CD4-positive, alpha-beta T cell (primary cell): ENCODE data around the gene SCFD2. TPM values are rescaled to one million over a fixed set of nuclear protein-coding genes. Genes with fewer than 3 reads are reported as not detected.

Experiments
- ATAC-seq: fragments of 200-7000 bp; cut with Tn5 transposase; one replicate; pipeline ENCODE4 v1.10.0; 2022; ENCODE audit warnings: mild to moderate bottlenecking; ENCODE audit not compliant: poor library complexity
- CTCF ChIA-PET: fragments of 350-600 bp; sonication (Branson Sonifier 250); formaldehyde crosslinking; loops from one replicate; lab custom pipeline; 2021; ENCODE audit warnings: antibody characterized with exemption, inconsistent platforms; lab: Charles Lee
- POLR2A ChIA-PET: fragments of 350-600 bp; sonication (Branson Sonifier 250); formaldehyde crosslinking; loops from one replicate; lab custom pipeline; 2021; ENCODE audit warnings: antibody characterized with exemption, inconsistent platforms; lab: Charles Lee
- DNase-seq, 14 experiments: peaks; one replicate each; pipeline ENCODE4 v3.0.0-alpha.2; 2013 to 2020; ENCODE audit warnings: mixed read lengths in 2 of 14
- H3K27ac ChIP-seq, 2 donors: one replicate each; pipeline versions ENCODE4 v1.5.1 to v1.7.0; 2013; ENCODE audit warnings: low read length in 2 of 2, low read depth in 1 of 2, mild to moderate bottlenecking in 1 of 2
- H3K27me3 ChIP-seq, 2 experiments: 1 replicate in 1 of 2; 2 replicates in 1 of 2; pipeline versions ENCODE4 v1.6.1 to v1.7.0; 2013; ENCODE audit warnings: low read length in 2 of 2, control low read depth in 1 of 2, mild to moderate bottlenecking in 1 of 2, moderate library complexity in 1 of 2; ENCODE audit not compliant: insufficient read depth in 2 of 2, control insufficient read depth in 1 of 2
- H3K36me3 ChIP-seq: one replicate; pipeline ENCODE4 v1.6.1; 2013; ENCODE audit warnings: low read length, control low read depth; ENCODE audit not compliant: insufficient read depth
- H3K4me1 ChIP-seq: one replicate; pipeline ENCODE4 v1.6.1; 2013; ENCODE audit warnings: low read length, control low read depth; ENCODE audit not compliant: insufficient read depth
- H3K4me3 ChIP-seq: one replicate; pipeline ENCODE4 v1.5.1; 2013; ENCODE audit warnings: mild to moderate bottlenecking, low read length, moderate library complexity
- H3K9me3 ChIP-seq, 2 experiments: 1 replicate in 1 of 2; 2 replicates in 1 of 2; pipeline versions ENCODE4 v1.6.1 to v1.7.0; 2013; ENCODE audit warnings: low read length in 2 of 2, mild to moderate bottlenecking in 2 of 2, control low read depth in 1 of 2, moderate library complexity in 1 of 2; ENCODE audit not compliant: control insufficient read depth in 1 of 2, insufficient read depth in 1 of 2
- H3K27ac Mint-ChIP-seq: one replicate; pipeline ENCODE4 v1.8.0; 2020; ENCODE audit warnings: mixed read lengths
- H3K27me3 Mint-ChIP-seq: one replicate; pipeline ENCODE4 v1.8.0; 2021; ENCODE audit warnings: mixed read lengths
- H3K36me3 Mint-ChIP-seq: one replicate; pipeline ENCODE4 v1.8.0; 2021; ENCODE audit warnings: low read depth, mixed read lengths
- H3K4me1 Mint-ChIP-seq: one replicate; pipeline ENCODE4 v1.8.0; 2021; ENCODE audit warnings: low read depth, mixed read lengths
- H3K4me3 Mint-ChIP-seq: one replicate; pipeline ENCODE4 v1.8.0; 2020; ENCODE audit warnings: mild to moderate bottlenecking, mixed read lengths
- H3K9me3 Mint-ChIP-seq: one replicate; pipeline ENCODE4 v1.8.0; 2020; ENCODE audit warnings: mixed read lengths
- CTCF ChIP-seq: fragments of 200-600 bp; IDR thresholded peaks from one replicate; pipeline ENCODE4 v1.8.0; 2022; ENCODE audit warnings: antibody characterized with exemption, mild to moderate bottlenecking
- intact Hi-C, 2 experiments: fragments of 100-400 bp; cut with DNase I in 1 of 2; cut with micrococcal nuclease in 1 of 2; formaldehyde crosslinking; loops; one replicate each; pipeline versions ENCODE4 v1.15.1 to v1.9.0; 2023 to 2025; cut with DNase I, micrococcal nuclease
- total RNA-seq, 174 experiments: library from RNA in 2 of 174; stranded (reverse) in 2 of 174; gene quantifications; one replicate each; pipeline ENCODE4 v1.2.3 and lab custom pipeline; 2021 to 2026

Gene SCFD2
- total RNA-seq, 2 experiments from 2014 or later, result 15.4 to 17.6 TPM

- Histone ChIP-seq H3K36me3 (no peaks in the 10 kb centered on the region), H3K27ac (no peak overlapping the region), H3K27me3 (no peaks in the 10 kb centered on the region), H3K4me1 (peaks cover 4% of the 10 kb centered on the region), H3K9me3 (no peaks in the 10 kb centered on the region), H3K4me3 (no peak overlapping the region)
- Mint-ChIP-seq H3K27me3 (no peaks in the 10 kb centered on the region), H3K4me1 (peaks cover 5% of the 10 kb centered on the region), H3K36me3 (peaks cover 18% of the 10 kb centered on the region), H3K4me3 (no peak overlapping the region), H3K27ac (no peak overlapping the region), H3K9me3 (no peaks in the 10 kb centered on the region)
- ChIA-PET POLR2A (interaction anchor here (0.5 kb wide), 1 partner anchor 628 kb away, joined by 3 read pairs; no protein-coding TSS in a partner anchor), CTCF (no interaction called here)
- intact Hi-C loops, result no loop called here
- TF ChIP-seq CTCF, result no peak
- DNase-seq (no peak), ATAC-seq (no peak)
These were observed 450.0 kb downstream of the SCFD2 start for GRCh38 chr4:52915730-52916300.

GRCh38 chr4:52915191-52915590, 450.7 kb downstream of the SCFD2 start:
- Histone ChIP-seq H3K36me3 (no peaks in the 10 kb centered on the region), H3K27me3 (no peaks in the 10 kb centered on the region), H3K9me3 (no peaks in the 10 kb centered on the region), H3K27ac (no peak overlapping the region), H3K4me3 (no peak overlapping the region), H3K4me1 (peaks cover 4% of the 10 kb centered on the region)
- Mint-ChIP-seq H3K9me3 (no peaks in the 10 kb centered on the region), H3K36me3 (peaks cover 16% of the 10 kb centered on the region), H3K27ac (no peak overlapping the region), H3K4me1 (peaks cover 5% of the 10 kb centered on the region), H3K4me3 (no peak overlapping the region), H3K27me3 (no peaks in the 10 kb centered on the region)
- DNase-seq (no peak), ATAC-seq (no peak)
- ChIA-PET POLR2A (no interaction called here), CTCF (no interaction called here)
- intact Hi-C loops, result no loop called here
- no peak for TF ChIP-seq CTCF

- TF ChIP-seq CTCF, result no peak
- ChIA-PET CTCF (no interaction called here), POLR2A (interaction anchor here (0.6 kb wide), 1 partner anchor 38 kb away, joined by 3 read pairs; no protein-coding TSS in a partner anchor)
- Mint-ChIP-seq H3K36me3 (peaks cover 15% of the 10 kb centered on the region), H3K9me3 (no peaks in the 10 kb centered on the region), H3K4me1 (peaks cover 5% of the 10 kb centered on the region), H3K27me3 (no peaks in the 10 kb centered on the region), H3K27ac (no peak overlapping the region), H3K4me3 (no peak overlapping the region)
- Histone ChIP-seq H3K36me3 (no peaks in the 10 kb centered on the region), H3K4me1 (peaks cover 4% of the 10 kb centered on the region), H3K27ac (no peak overlapping the region), H3K4me3 (no peak overlapping the region), H3K27me3 (no peaks in the 10 kb centered on the region), H3K9me3 (no peaks in the 10 kb centered on the region)
- ATAC-seq (no peak), DNase-seq (no peak)
- intact Hi-C loops, result no loop called here
These were observed 451.7 kb downstream of the SCFD2 start for GRCh38 chr4:52914051-52914605.
